Ovary (tissue), 9 donors: Measurements from ENCODE around the gene MICAL2. TPM values are rescaled to one million over a fixed set of nuclear protein-coding genes. Genes with fewer than 3 reads are reported as not detected.

ENCODE experiments used
- DNase-seq, 5 donors: peaks; one replicate each; pipeline ENCODE4 v3.0.0-alpha.2; 2019 to 2020
- H3K27ac ChIP-seq, 2 donors: fragments of 200-600 bp; one replicate each; pipeline versions ENCODE4 v1.5.1 to v1.8.0; 2019 to 2022
- H3K27me3 ChIP-seq: fragments of 200-600 bp; one replicate; pipeline ENCODE4 v1.8.0; 2022
- H3K36me3 ChIP-seq: fragments of 200-600 bp; sonication (generic); one replicate; pipeline ENCODE4 v1.5.1; 2019
- H3K4me1 ChIP-seq: one replicate; pipeline ENCODE4 v1.8.1; 2013; ENCODE audit warnings: mild to moderate bottlenecking, moderate library complexity; ENCODE audit not compliant: insufficient read depth
- H3K4me3 ChIP-seq: fragments of 200-600 bp; sonication (generic); one replicate; pipeline ENCODE4 v1.5.1; 2017
- H3K9me3 ChIP-seq, 2 donors: fragments of 200-600 bp in 1 of 2; sonication (generic) in 1 of 2; one replicate each; pipeline versions ENCODE4 v1.5.1 to v1.8.1; 2013 to 2019; ENCODE audit warnings: mild to moderate bottlenecking in 1 of 2, moderate library complexity in 1 of 2
- EP300 ChIP-seq: sonication (generic); formaldehyde crosslinking; IDR thresholded peaks from one replicate; pipeline ENCODE4 v1.6.1; 2017; ENCODE audit warnings: antibody characterized with exemption
- POLR2A ChIP-seq: fragments of 450-650 bp; IDR thresholded peaks from one replicate; pipeline ENCODE4 v1.6.1; 2017; ENCODE audit warnings: antibody characterized with exemption, mild to moderate bottlenecking, moderate library complexity
- WGBS, 3 donors: extraction: QIAGEN DNeasy Blood & Tissue Kit in 1 of 3; methylation state at CpG; one replicate each; pipeline versions ENCODE4 v1.1.5 to v1.1.7; 2013 to 2017; 5-methylcytosine and 5-hydroxymethylcytosine counted together
- intact Hi-C, 4 donors: fragments of 100-400 bp; cut with DNase I; formaldehyde crosslinking; loops; one replicate each; pipeline versions ENCODE4 v1.11.0 to v1.15.1; 2022 to 2023
- polyA plus RNA-seq, 2 donors: library from polyadenylated mRNA; stranded (reverse); fragments of 200-250 nt in 1 of 2; fragments of 350-450 nt in 1 of 2; fragmentation: Illumina TruSeq in 1 of 2; extraction: RNeasy Lipid Tissue Mini Kit (QIAGEN cat#74804) in 1 of 2; gene quantifications; one replicate each; pipeline ENCODE4 v1.2.3, GENCODE V29; 2013 to 2014
- total RNA-seq, 7 donors: library from RNA; depleted of rRNA in 2 of 7; stranded (reverse); fragments of >200 nt in 2 of 7; fragmentation: NEBNext Ultra II Directional in 3 of 7; extraction: Animal tissue kit (Norgen Biotek cat#: 25700) in 3 of 7; gene quantifications; one replicate each; pipeline versions ENCODE4 v1.1.0 to v1.2.4, GENCODE V29; 2016 to 2023
- TF ChIP-seq, protein P1 (sequence below), 3 donors: fragments of 450-650 bp in 2 of 3; fragments of 200-600 bp in 1 of 3; IDR thresholded peaks; one replicate each; pipeline versions ENCODE4 v1.5.1 to v1.8.0; 2016 to 2022; ENCODE audit warnings: antibody characterized with exemption in 3 of 3, mild to moderate bottlenecking in 1 of 3
- donor health status: DM: no; HTN: no; CAD: no; lungs with moderate emphysema.
- donor health status: DM: no; HTN: no; CAD: no.
- donor health status: Bipolar disorder and iron deficiency.
- donor health status: DM: yes; HTN: yes; CAD: no.
- donor health status: DM: no; HTN: no; CAD: no.
- donor health status: DM: yes; HTN: yes; CAD: no.

Gene MICAL2
- total and polyA plus RNA-seq, 9 donors = 10.7 to 73.6 (median 32.5) TPM

DNA sequence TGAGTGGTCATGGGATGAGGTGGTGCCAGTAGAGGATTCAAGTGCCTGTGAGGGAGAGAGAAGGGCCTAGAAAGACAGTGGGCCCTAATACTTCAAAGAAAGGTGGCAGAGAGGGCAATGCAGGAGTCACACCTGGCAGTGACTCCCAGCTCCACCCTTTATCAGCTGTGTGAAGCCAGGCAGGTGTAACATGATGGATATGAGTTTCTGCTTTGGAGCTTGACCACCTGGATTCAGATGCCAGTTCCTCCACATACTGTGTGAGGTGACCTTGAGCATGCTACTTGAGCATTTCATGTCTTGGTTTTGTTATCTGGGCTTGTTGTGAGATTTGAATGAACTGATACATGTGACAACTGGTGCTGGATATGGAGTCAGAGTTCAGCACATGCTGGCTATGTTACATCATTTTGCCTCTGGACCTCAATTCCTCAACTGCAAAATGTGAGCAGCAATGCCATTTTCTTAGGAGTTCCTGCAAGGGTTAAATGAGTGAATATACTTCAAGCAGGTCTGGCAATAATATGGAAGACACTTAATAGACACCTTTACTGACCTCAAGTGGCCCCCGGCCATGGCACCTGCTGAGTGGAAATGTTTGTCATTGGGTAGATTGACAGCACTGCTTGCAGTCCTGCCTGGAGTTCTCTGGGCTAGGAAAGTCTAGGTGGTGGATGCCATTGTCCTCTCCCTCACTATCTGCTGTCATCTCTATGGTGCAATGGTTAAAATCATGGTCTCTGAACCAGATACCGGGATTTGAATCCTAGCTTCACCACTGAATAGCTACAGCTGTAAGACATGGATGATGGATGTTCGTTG is 83.3 kb downstream of the MICAL2 start:
- Histone ChIP-seq H3K27me3 (no peaks in the 10 kb centered on the region), H3K4me3 (no peak overlapping the region), H3K9me3 (no peaks in the 10 kb centered on the region), H3K36me3 (no peaks in the 10 kb centered on the region), H3K27ac (no peak overlapping the region), H3K4me1 (peaks cover 3% of the 10 kb centered on the region)
- no peak for TF ChIP-seq POLR2A
- TF ChIP-seq, protein P1, sequence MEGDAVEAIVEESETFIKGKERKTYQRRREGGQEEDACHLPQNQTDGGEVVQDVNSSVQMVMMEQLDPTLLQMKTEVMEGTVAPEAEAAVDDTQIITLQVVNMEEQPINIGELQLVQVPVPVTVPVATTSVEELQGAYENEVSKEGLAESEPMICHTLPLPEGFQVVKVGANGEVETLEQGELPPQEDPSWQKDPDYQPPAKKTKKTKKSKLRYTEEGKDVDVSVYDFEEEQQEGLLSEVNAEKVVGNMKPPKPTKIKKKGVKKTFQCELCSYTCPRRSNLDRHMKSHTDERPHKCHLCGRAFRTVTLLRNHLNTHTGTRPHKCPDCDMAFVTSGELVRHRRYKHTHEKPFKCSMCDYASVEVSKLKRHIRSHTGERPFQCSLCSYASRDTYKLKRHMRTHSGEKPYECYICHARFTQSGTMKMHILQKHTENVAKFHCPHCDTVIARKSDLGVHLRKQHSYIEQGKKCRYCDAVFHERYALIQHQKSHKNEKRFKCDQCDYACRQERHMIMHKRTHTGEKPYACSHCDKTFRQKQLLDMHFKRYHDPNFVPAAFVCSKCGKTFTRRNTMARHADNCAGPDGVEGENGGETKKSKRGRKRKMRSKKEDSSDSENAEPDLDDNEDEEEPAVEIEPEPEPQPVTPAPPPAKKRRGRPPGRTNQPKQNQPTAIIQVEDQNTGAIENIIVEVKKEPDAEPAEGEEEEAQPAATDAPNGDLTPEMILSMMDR (IDR thresholded peaks at IDR 0.05) = no peak
- TF ChIP-seq EP300 = no peak
- 94 to 98% (median 95%) methylated on average over 3 of the region's 3 CpGs for WGBS, 3 donors
- intact Hi-C loops = loop anchor here in 1 of 4 donors (2.0 kb wide), 1 partner anchor 19 kb away; no protein-coding TSS in a partner anchor
- DNase-seq = no peak

DNA sequence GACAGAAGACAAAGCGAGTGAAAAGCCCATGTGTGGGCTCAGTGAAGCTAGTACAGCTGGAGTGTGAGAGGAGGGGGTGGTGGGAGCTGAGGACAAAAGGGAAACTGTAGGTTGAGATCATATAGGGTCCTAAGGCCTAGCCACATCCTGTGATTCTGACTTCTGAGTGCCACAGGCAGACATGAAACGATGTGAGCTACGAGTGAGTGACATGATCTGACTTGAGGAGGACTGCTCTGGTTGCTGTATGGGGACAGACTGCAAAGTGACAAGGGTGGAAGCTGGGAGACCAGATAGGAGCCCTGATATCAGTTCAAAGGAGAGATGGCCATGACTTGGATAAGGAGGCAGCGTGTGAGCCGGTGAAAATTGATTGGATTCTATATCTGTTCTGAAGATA is 85.4 kb downstream of the MICAL2 start:
- H3K9me3 ChIP-seq = no peaks in the 10 kb centered on the region
- intact Hi-C loops = no loop called here
- H3K36me3 ChIP-seq = no peaks in the 10 kb centered on the region
- no peak overlapping the region for H3K27ac ChIP-seq
- no peak overlapping the region for H3K4me3 ChIP-seq
- no peak for DNase-seq
- H3K4me1 ChIP-seq = peaks cover 9% of the 10 kb centered on the region
- no peaks in the 10 kb centered on the region for H3K27me3 ChIP-seq
- 94 to 97% (median 96%) methylated on average over 5 of the region's 5 CpGs for WGBS, 3 donors
- TF ChIP-seq EP300 (no peak), POLR2A (no peak)
- TF ChIP-seq, protein P1 (IDR thresholded peaks at IDR 0.05) = no peak

DNA sequence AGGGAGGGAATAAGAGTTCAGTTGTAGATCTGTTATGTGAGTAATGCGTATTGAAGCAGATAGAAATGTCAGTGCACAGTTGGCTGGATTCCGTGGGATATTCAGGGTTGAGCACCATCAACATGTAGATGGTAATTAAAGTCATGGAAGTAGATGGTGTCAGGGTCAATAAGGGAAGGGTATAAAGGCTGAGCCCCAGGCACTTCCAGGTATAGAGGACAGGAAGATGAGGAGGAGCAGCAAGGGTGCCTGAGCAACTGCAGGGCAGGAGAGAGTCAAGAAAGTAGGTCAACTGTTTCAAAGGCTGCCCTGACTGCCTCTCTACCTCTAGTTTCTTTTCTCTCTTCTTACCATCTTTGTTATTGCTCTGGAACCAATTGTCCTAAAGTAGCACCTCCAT is 85.9 kb downstream of the MICAL2 start:
- Histone ChIP-seq H3K36me3 (no peaks in the 10 kb centered on the region), H3K4me3 (no peak overlapping the region), H3K27ac (no peak overlapping the region), H3K4me1 (peaks cover 14% of the 10 kb centered on the region), H3K27me3 (no peaks in the 10 kb centered on the region), H3K9me3 (no peaks in the 10 kb centered on the region)
- 89 to 97% (median 94%) methylated on average over 2 of the region's 2 CpGs for WGBS, 3 donors
- intact Hi-C loops = no loop called here
- DNase-seq = no peak
- TF ChIP-seq, protein P1 (IDR thresholded peaks at IDR 0.05) = no peak
- no peak for TF ChIP-seq EP300
- TF ChIP-seq POLR2A = no peak

DNA sequence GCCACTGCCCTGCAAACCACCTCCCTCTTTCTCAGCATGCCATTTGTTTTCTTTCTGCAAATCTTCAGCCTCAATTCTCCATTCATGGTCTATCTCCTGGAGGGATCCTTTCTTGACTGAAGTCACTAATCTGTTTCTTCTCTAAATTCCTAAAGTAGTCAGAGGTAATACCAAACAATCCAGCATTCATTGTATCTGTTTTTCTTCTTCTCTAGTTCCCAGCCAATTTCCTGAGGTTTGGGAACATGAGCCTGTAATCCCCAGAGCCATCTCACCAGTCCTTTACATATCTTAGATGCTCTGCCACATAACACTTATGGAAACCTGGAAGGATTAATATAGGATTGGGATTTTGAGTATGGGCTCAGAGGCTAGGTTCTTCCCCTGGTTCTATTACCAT is 86.5 kb downstream of the MICAL2 start:
- Histone ChIP-seq H3K36me3 (no peaks in the 10 kb centered on the region), H3K27ac (no peak overlapping the region), H3K4me3 (no peak overlapping the region), H3K9me3 (no peaks in the 10 kb centered on the region), H3K4me1 (peaks cover 17% of the 10 kb centered on the region), H3K27me3 (no peaks in the 10 kb centered on the region)
- intact Hi-C loops = no loop called here
- no peak for TF ChIP-seq POLR2A
- no peak for TF ChIP-seq EP300
- TF ChIP-seq, protein P1 (IDR thresholded peaks at IDR 0.05) = no peak
- no peak for DNase-seq
